ENCODE data around the gene IL10RB. TPM values are rescaled to one million over a fixed set of nuclear protein-coding genes. Genes with fewer than 3 reads are reported as not detected.
"Not testable (repeated sequence)": the region's sequence is repeated elsewhere in the genome, so short reads cannot be mapped to it uniquely, and the experiment has no call there.

IL10RB gene
- total RNA-seq, 4 donors from 2014 or later = 20.7 to 28.1 (median 23.4) TPM

DNA sequence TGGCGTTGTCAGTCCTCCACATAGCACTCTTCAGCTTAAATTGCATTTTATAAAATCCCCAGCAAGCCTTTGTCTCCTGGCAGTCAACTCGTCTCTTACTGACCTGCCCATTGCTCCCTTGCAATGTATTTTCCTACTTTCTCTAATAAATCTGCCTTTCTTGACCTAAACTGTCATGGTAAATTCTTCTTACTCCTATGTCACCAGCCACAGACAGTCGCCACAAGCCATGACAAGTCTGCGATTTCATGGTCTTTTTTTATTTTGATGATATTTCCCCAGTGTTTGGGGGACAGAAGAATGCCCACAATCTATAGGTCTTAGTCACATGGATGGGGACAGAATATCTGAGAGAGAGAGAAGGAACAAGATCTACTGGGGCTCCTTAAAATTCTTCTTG lies 28.0 kb upstream of the IL10RB start:
- no peak overlapping the region for H3K27ac ChIP-seq
- 84% methylated on average over 4 of the region's 4 CpGs for WGBS
- TF ChIP-seq EP300 (IDR thresholded peaks at IDR 0.05) (no peak), POLR2AphosphoS5 (IDR thresholded peaks at IDR 0.05) (no peak), POLR2A (IDR thresholded peaks at IDR 0.05) (no peak)
- TF ChIP-seq, protein P1, sequence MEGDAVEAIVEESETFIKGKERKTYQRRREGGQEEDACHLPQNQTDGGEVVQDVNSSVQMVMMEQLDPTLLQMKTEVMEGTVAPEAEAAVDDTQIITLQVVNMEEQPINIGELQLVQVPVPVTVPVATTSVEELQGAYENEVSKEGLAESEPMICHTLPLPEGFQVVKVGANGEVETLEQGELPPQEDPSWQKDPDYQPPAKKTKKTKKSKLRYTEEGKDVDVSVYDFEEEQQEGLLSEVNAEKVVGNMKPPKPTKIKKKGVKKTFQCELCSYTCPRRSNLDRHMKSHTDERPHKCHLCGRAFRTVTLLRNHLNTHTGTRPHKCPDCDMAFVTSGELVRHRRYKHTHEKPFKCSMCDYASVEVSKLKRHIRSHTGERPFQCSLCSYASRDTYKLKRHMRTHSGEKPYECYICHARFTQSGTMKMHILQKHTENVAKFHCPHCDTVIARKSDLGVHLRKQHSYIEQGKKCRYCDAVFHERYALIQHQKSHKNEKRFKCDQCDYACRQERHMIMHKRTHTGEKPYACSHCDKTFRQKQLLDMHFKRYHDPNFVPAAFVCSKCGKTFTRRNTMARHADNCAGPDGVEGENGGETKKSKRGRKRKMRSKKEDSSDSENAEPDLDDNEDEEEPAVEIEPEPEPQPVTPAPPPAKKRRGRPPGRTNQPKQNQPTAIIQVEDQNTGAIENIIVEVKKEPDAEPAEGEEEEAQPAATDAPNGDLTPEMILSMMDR (IDR thresholded peaks at IDR 0.05) = no peak
- H3K4me1 ChIP-seq = no peaks in the 10 kb centered on the region
- no peaks in the 10 kb centered on the region for H3K27me3 ChIP-seq
- no peak overlapping the region for H3K4me3 ChIP-seq
- no peak for DNase-seq (ENCODE audit: low spot score in 2 of 2)
- H3K9me3 ChIP-seq = no peaks in the 10 kb centered on the region
- H3K36me3 ChIP-seq = no peaks in the 10 kb centered on the region

DNA sequence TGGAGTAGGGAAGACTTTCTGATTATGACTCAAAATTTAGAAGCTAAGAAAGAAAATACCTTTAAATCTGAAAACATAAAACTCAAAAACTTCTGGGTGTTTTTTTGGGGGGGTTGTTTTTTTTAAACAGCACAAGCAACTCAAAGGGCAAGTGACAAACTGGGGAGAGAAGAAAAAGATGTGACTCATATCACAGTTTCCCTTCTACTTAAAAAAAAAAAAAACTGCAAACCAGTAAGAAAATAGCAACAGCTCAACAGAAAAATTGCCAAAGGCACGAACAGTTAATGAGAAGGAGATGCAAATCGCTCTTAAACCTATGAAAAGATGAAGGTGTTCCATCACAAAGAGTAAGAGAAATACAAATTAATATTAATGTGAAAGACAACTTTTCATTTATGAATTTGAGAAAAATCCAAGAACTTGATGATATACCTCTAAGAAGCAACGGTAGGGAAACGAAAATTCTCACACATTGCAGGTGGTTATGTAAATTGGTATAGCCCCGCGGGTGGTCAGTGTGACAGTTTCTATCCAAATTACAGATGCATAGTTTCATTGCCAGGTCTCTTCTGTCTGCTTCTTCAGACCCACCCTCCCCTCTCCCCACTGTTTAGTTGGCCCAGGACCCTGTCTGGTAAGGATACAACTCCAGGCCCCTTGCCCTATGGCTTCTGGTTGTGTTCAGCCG lies 27.5 kb upstream of the IL10RB start:
- Histone ChIP-seq H3K9me3 (no peaks in the 10 kb centered on the region), H3K27me3 (no peaks in the 10 kb centered on the region), H3K4me3 (no peak overlapping the region), H3K36me3 (no peaks in the 10 kb centered on the region), H3K4me1 (no peaks in the 10 kb centered on the region), H3K27ac (no peak overlapping the region)
- DNase-seq (ENCODE audit: low spot score in 2 of 2) = no peak
- TF ChIP-seq POLR2AphosphoS5 (IDR thresholded peaks at IDR 0.05) (no peak), EP300 (IDR thresholded peaks at IDR 0.05) (no peak), POLR2A (IDR thresholded peaks at IDR 0.05) (no peak)
- TF ChIP-seq, protein P1 (IDR thresholded peaks at IDR 0.05) = no peak
- whole genome bisulfite sequencing = 80% methylated on average over 7 of the region's 7 CpGs

DNA sequence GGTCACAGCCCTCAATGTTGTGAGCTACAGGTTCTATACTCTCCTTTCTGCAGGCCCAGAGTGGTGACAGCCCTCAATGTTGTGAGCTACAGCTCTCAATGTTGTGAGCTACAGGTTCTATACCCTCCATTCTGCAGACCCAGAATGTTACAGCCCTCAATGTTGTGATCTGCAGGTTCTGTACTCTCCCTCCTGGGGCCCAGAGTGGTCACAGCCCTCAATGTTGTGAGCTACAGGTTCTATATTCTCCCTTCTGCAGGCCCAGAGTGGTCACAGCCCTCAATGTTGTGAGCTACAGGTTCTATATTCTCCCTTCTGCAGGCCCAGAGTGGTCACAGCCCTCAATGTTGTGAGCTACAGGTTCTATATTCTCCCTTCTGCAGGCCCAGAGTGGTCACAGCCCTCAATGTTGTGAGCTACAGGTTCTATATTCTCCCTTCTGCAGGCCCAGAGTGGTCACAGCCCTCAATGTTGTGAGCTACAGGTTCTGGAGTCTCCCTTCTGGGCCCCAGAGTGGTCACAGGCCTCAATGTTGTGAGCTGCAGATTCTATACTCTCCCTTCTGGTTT lies 26.5 kb upstream of the IL10RB start:
- H3K27ac ChIP-seq = not testable (repeated sequence)

DNA sequence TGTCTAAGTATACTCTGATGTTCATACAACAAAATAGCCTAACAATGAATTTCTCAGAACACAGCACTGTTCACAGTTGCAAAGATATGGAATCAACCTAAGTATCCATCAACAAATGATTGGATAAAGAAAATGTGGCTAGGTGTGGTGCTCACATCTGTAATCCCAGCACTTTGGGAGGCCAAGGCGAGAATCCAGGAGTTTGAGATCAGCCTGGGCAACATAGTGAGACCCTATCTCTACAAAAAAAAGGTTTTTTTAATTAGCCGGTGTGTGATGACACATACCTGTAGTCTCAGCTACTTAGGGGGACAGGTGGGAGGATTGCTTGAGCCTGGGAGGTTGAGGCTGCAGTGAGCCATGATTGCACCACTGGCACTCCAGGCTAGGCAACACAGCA lies 25.8 kb upstream of the IL10RB start:
- Histone ChIP-seq H3K36me3 (peaks cover 9% of the 10 kb centered on the region), H3K4me3 (no peak overlapping the region), H3K9me3 (no peaks in the 10 kb centered on the region), H3K27me3 (no peaks in the 10 kb centered on the region), H3K27ac (no peak overlapping the region), H3K4me1 (peaks cover 6% of the 10 kb centered on the region)
- TF ChIP-seq POLR2AphosphoS5 (IDR thresholded peaks at IDR 0.05) = no peak
- no peak for TF ChIP-seq EP300 (IDR thresholded peaks at IDR 0.05)
- no peak for TF ChIP-seq POLR2A (IDR thresholded peaks at IDR 0.05)
- TF ChIP-seq, protein P1 (IDR thresholded peaks at IDR 0.05) = no peak
- DNase-seq (ENCODE audit: low spot score in 2 of 2) = no peak
- 100% methylated on average over 2 of the region's 2 CpGs for WGBS

More for the DNA sequence above, 26.5 kb upstream of the IL10RB start:
- H3K27me3 ChIP-seq; H3K9me3 ChIP-seq; H3K36me3 ChIP-seq; DNase-seq (ENCODE audit: low spot score in 2 of 2); H3K4me3 ChIP-seq; H3K4me1 ChIP-seq: not testable (repeated sequence)

DNA sequence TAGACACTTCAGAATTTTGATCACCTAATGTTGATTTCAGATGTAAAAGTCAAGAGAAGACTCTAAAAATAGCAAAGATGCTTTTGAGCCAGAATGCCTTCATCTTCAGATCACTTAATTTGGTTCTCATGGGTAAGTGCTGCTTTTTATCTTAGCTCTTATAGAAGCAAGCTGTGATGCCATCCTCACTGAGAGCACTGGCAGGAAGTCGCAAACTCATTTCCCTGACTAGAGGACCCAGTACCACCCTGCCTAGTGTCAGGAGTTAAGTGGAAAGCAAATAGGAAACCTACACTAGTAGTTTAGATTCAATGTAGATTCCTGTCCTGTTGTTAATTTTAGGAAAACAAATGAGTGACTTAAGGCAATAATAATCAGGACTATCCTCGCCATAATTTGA lies 24.3 kb upstream of the IL10RB start:
- no peak overlapping the region for H3K4me3 ChIP-seq
- peaks cover 20% of the 10 kb centered on the region for H3K36me3 ChIP-seq
- H3K27ac ChIP-seq = no peak overlapping the region
- no peaks in the 10 kb centered on the region for H3K27me3 ChIP-seq
- H3K4me1 ChIP-seq = peaks cover 6% of the 10 kb centered on the region
- no peak for DNase-seq (ENCODE audit: low spot score in 2 of 2)
- WGBS = 87% methylated on average over 2 of the region's 2 CpGs
- TF ChIP-seq POLR2A (IDR thresholded peaks at IDR 0.05) (no peak), EP300 (IDR thresholded peaks at IDR 0.05) (no peak), POLR2AphosphoS5 (IDR thresholded peaks at IDR 0.05) (no peak)
- TF ChIP-seq, protein P1 (IDR thresholded peaks at IDR 0.05) = no peak
- no peaks in the 10 kb centered on the region for H3K9me3 ChIP-seq

DNA sequence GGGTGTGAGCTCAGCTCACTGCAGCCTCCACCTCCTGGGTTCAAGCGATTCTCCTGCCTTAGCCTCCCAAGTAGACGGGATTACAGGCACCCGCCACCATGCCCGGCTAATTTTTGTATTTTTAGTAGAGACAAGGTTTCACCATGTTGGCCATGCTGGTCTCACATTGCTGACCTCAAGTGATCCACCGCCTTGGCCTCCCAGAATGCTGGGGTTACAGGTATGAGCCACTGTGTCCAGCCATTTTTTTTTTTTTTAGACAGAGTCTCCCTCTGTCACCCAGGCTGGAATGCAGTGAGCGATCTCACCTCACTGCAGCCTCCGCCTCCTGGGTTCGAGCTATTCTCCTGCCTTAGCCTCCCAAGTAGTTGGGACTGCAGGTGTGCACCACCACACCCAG lies 23.3 kb upstream of the IL10RB start:
- H3K36me3 ChIP-seq = peaks cover 27% of the 10 kb centered on the region
- 96% methylated on average over 8 of the region's 8 CpGs for WGBS

More for the DNA sequence above, 23.3 kb upstream of the IL10RB start:
- H3K4me3 ChIP-seq; H3K4me1 ChIP-seq; H3K9me3 ChIP-seq; H3K27ac ChIP-seq; DNase-seq (ENCODE audit: low spot score in 2 of 2); H3K27me3 ChIP-seq: not testable (repeated sequence)
